ENCODE data around the gene ZBTB22.

The ZBTB22 gene

GRCh38 chr6:33330736-33331135, 13.2 kb upstream of the ZBTB22 start:
- DNase-seq (ENCODE audit: extremely low read depth in 1 of 2, low read depth in 1 of 2), result no peak

- no peak for DNase-seq (ENCODE audit: extremely low read depth in 1 of 2, low read depth in 1 of 2)
Observed at GRCh38 chr6:33329058-33329457, 11.5 kb upstream of the ZBTB22 start.

GRCh38 chr6:33324125-33324524, 6.6 kb upstream of the ZBTB22 start:
- no peak for DNase-seq (ENCODE audit: extremely low read depth in 1 of 2, low read depth in 1 of 2)

- DNase-seq (ENCODE audit: extremely low read depth in 1 of 2, low read depth in 1 of 2), result no peak
Observed at GRCh38 chr6:33323623-33323948, 6.0 kb upstream of the ZBTB22 start.

GRCh38 chr6:33321227-33321626, 3.7 kb upstream of the ZBTB22 start:
- DNase-seq (ENCODE audit: extremely low read depth in 1 of 2, low read depth in 1 of 2), result no peak

GRCh38 chr6:33320315-33321181, 3.0 kb upstream of the ZBTB22 start:
- no peak for DNase-seq (ENCODE audit: extremely low read depth in 1 of 2, low read depth in 1 of 2)

- no peak for DNase-seq (ENCODE audit: extremely low read depth in 1 of 2, low read depth in 1 of 2)
Observed at GRCh38 chr6:33319939-33320314, 2.4 kb upstream of the ZBTB22 start.

GRCh38 chr6:33318426-33319073, 1.0 kb upstream of the ZBTB22 start:
- DNase-seq (ENCODE audit: extremely low read depth in 1 of 2, low read depth in 1 of 2), result no peak

- DNase-seq (ENCODE audit: extremely low read depth in 1 of 2, low read depth in 1 of 2), result no peak
Observed at GRCh38 chr6:33317419-33317668, 200 bp downstream of the ZBTB22 start.

GRCh38 chr6:33316603-33317418, 733 bp downstream of the ZBTB22 start:
- DNase-seq (ENCODE audit: extremely low read depth in 1 of 2, low read depth in 1 of 2), result no peak

GRCh38 chr6:33315793-33316602, 1.5 kb downstream of the ZBTB22 start:
- no peak for DNase-seq (ENCODE audit: extremely low read depth in 1 of 2, low read depth in 1 of 2)

GRCh38 chr6:33314943-33315792, 2.4 kb downstream of the ZBTB22 start:
- no peak for DNase-seq (ENCODE audit: extremely low read depth in 1 of 2, low read depth in 1 of 2)

GRCh38 chr6:33314515-33314942, 3.0 kb downstream of the ZBTB22 start:
- peak; percentile 39 to 47 for DNase-seq (ENCODE audit: extremely low read depth in 1 of 2, low read depth in 1 of 2)

GRCh38 chr6:33313709-33314514, 3.6 kb downstream of the ZBTB22 start, which contains the start of gene TAPBP:
TSS of gene TAPBP (minus strand) at chr6:33314078. CDS start at chr6:33314041, 37 bp downstream.
- DNase-seq (ENCODE audit: extremely low read depth in 1 of 2, low read depth in 1 of 2), result peak; percentile 75 to 85

GRCh38 chr6:33313105-33313708, 4.3 kb downstream of the ZBTB22 start:
- DNase-seq (ENCODE audit: extremely low read depth in 1 of 2, low read depth in 1 of 2), result peak in 1 of 2 donors; percentile 47

GRCh38 chr6:33312361-33313104, 5.0 kb downstream of the ZBTB22 start:
- peak; percentile 50 to 72 for DNase-seq (ENCODE audit: extremely low read depth in 1 of 2, low read depth in 1 of 2)

GRCh38 chr6:33306356-33306755, 11.2 kb downstream of the ZBTB22 start:
- DNase-seq (ENCODE audit: extremely low read depth in 1 of 2, low read depth in 1 of 2), result no peak

GRCh38 chr6:33305052-33305451, 12.5 kb downstream of the ZBTB22 start:
- no peak for DNase-seq (ENCODE audit: extremely low read depth in 1 of 2, low read depth in 1 of 2)
